Femur (tissue), 1 donor: ENCODE results near the gene RFPL3.
"Not testable (repeated sequence)": the region's sequence is repeated elsewhere in the genome, so short reads cannot be mapped to it uniquely, and the experiment has no call there.

ENCODE experiments used
- DNase-seq: peaks from one replicate; pipeline ENCODE4 v3.0.0-alpha.2; 2017

The RFPL3 gene

GRCh38 chr22:32354360-32355351 lies 3.0 kb upstream of the RFPL3 start:
- no peak for DNase-seq

- DNase-seq: no peak
Measured at GRCh38 chr22:32355760-32356159, 1.9 kb upstream of the RFPL3 start.

- not testable (repeated sequence) for DNase-seq
Measured at GRCh38 chr22:32360096-32360495, 2.4 kb downstream of the RFPL3 start.

GRCh38 chr22:32361257-32361656 lies 3.6 kb downstream of the RFPL3 start:
- DNase-seq: no peak

GRCh38 chr22:32364210-32364609 lies 6.5 kb downstream of the RFPL3 start:
- DNase-seq: no peak

- DNase-seq: no peak
Measured at GRCh38 chr22:32375678-32376450, 18.2 kb downstream of the RFPL3 start.

- no peak for DNase-seq
Measured at GRCh38 chr22:32376681-32377080, 19.0 kb downstream of the RFPL3 start.

GRCh38 chr22:32378707-32379272 lies 21.1 kb downstream of the RFPL3 start:
- peak; percentile 62 for DNase-seq

GRCh38 chr22:32380991-32381390 lies 23.3 kb downstream of the RFPL3 start:
- DNase-seq: no peak

GRCh38 chr22:32385681-32386080 lies 28.0 kb downstream of the RFPL3 start:
- no peak for DNase-seq

- DNase-seq: no peak
Measured at GRCh38 chr22:32389685-32390084, 32.0 kb downstream of the RFPL3 start.

GRCh38 chr22:32395107-32395506 lies 37.4 kb downstream of the RFPL3 start:
- no peak for DNase-seq

GRCh38 chr22:32396255-32396654 lies 38.6 kb downstream of the RFPL3 start:
- no peak for DNase-seq

- no peak for DNase-seq
Measured at GRCh38 chr22:32396746-32397145, 39.1 kb downstream of the RFPL3 start.

- DNase-seq: no peak
Measured at GRCh38 chr22:32401486-32401885, 43.8 kb downstream of the RFPL3 start.

GRCh38 chr22:32404021-32404420 lies 46.4 kb downstream of the RFPL3 start:
- DNase-seq: no peak

- DNase-seq: no peak
Measured at GRCh38 chr22:32407312-32407711, 49.6 kb downstream of the RFPL3 start.

- no peak for DNase-seq
Measured at GRCh38 chr22:32407936-32408335, 50.3 kb downstream of the RFPL3 start.

GRCh38 chr22:32409977-32410376 lies 52.3 kb downstream of the RFPL3 start:
- no peak for DNase-seq

- DNase-seq: no peak
Measured at GRCh38 chr22:32410459-32410858, 52.8 kb downstream of the RFPL3 start.
